ENCODE measurements around the gene SF3B1. TPM values are rescaled to one million over a fixed set of nuclear protein-coding genes. Genes with fewer than 3 reads are reported as not detected.

SF3B1 gene
- total and polyA plus RNA-seq, 2 donors (not counting 1 experiment from before 2014, with no cell fraction given), result 524 to 722 TPM

GRCh38 chr2:197416268-197416667, 18.6 kb downstream of the SF3B1 start:
- no peaks in the 10 kb centered on the region for H3K27me3 Mint-ChIP-seq
- intact Hi-C loops (cut with micrococcal nuclease), result no loop called here
- no peak overlapping the region for H3K4me3 Mint-ChIP-seq
- ChIA-PET POLR2A (interaction anchor here (1.1 kb wide), 1 partner anchor 15 kb away, joined by 3 read pairs; no protein-coding TSS in a partner anchor), CTCF (no interaction called here)
- Histone ChIP-seq H3K27me3 (replicated peaks in 1 of 4; ENCODE audit: control extremely low read depth in 1 of 4, control insufficient read depth in 3 of 4, insufficient read depth in 4 of 4, low read length in 3 of 4) (no peaks in the 10 kb centered on the region), H3K4me3 (ENCODE audit: control extremely low read depth in 1 of 5, extremely low read depth in 1 of 5, insufficient read depth in 1 of 5, low read depth in 2 of 5, low read length in 4 of 5) (no peak overlapping the region), H3K9ac (ENCODE audit: low read length) (no peak overlapping the region), H3K4me1 (ENCODE audit: control insufficient read depth in 2 of 2, insufficient read depth in 2 of 2, low read length in 2 of 2) (no peaks in the 10 kb centered on the region), H3K36me3 (replicated peaks in 1 of 2; ENCODE audit: control extremely low read depth in 1 of 2, control insufficient read depth in 1 of 2, extremely low read depth in 1 of 2, insufficient read depth in 2 of 2, low read length in 1 of 2) (peaks cover 18 to 77% of the 10 kb centered on the region in 2 experiments), H3K4me2 (replicated peaks; ENCODE audit: low read depth, low read length, poor library complexity, severe bottlenecking) (no peak overlapping the region), H4K20me1 (ENCODE audit: control insufficient read depth, insufficient read depth, low read length, poor library complexity, severe bottlenecking) (peaks cover 48% of the 10 kb centered on the region), H2AFZ (ENCODE audit: insufficient read depth, low read depth, low read length, poor library complexity, severe bottlenecking) (no peak overlapping the region), H3K9me3 (ENCODE audit: control extremely low read depth in 1 of 3, control insufficient read depth in 2 of 3, insufficient read depth in 1 of 3, low read length in 2 of 3) (no peaks in the 10 kb centered on the region), H3K27ac (ENCODE audit: low read length in 2 of 2) (no peak overlapping the region), H3K79me2 (ENCODE audit: control insufficient read depth, insufficient read depth, low read length) (peaks cover 75% of the 10 kb centered on the region)
- ATAC-seq (ENCODE audit: low read depth), result no peak
- TF ChIP-seq EZH2 (IDR thresholded peaks at IDR 0.05; ENCODE audit: borderline replicate concordance, insufficient read depth, low read depth, low read length, poor library complexity, severe bottlenecking), result no peak
- no peak for TF ChIP-seq CTCF (IDR thresholded peaks at IDR 0.05)
- DNase-seq, result no peak
- H3K4me1 Mint-ChIP-seq, result no peaks in the 10 kb centered on the region
- H3K27ac Mint-ChIP-seq, result no peak overlapping the region
- H3K9me3 Mint-ChIP-seq (ENCODE audit: insufficient read depth), result no peaks in the 10 kb centered on the region
- 100% methylated on average over 1 of the region's 1 CpG for WGBS (ENCODE audit: insufficient coverage)

GRCh38 chr2:197414515-197414914, 20.3 kb downstream of the SF3B1 start:
- Histone ChIP-seq H3K27ac (ENCODE audit: low read length in 2 of 2) (no peak overlapping the region), H2AFZ (ENCODE audit: insufficient read depth, low read depth, low read length, poor library complexity, severe bottlenecking) (no peak overlapping the region), H3K9ac (ENCODE audit: low read length) (no peak overlapping the region), H3K36me3 (replicated peaks in 1 of 2; ENCODE audit: control extremely low read depth in 1 of 2, control insufficient read depth in 1 of 2, extremely low read depth in 1 of 2, insufficient read depth in 2 of 2, low read length in 1 of 2) (peaks cover 21 to 76% of the 10 kb centered on the region in 2 experiments), H3K4me1 (ENCODE audit: control insufficient read depth in 2 of 2, insufficient read depth in 2 of 2, low read length in 2 of 2) (no peaks in the 10 kb centered on the region), H4K20me1 (ENCODE audit: control insufficient read depth, insufficient read depth, low read length, poor library complexity, severe bottlenecking) (peaks cover 44% of the 10 kb centered on the region), H3K27me3 (replicated peaks in 1 of 4; ENCODE audit: control extremely low read depth in 1 of 4, control insufficient read depth in 3 of 4, insufficient read depth in 4 of 4, low read length in 3 of 4) (no peaks in the 10 kb centered on the region), H3K4me3 (ENCODE audit: control extremely low read depth in 1 of 5, extremely low read depth in 1 of 5, insufficient read depth in 1 of 5, low read depth in 2 of 5, low read length in 4 of 5) (no peak overlapping the region), H3K9me3 (ENCODE audit: control extremely low read depth in 1 of 3, control insufficient read depth in 2 of 3, insufficient read depth in 1 of 3, low read length in 2 of 3) (no peaks in the 10 kb centered on the region), H3K79me2 (ENCODE audit: control insufficient read depth, insufficient read depth, low read length) (peaks cover 70% of the 10 kb centered on the region), H3K4me2 (replicated peaks; ENCODE audit: low read depth, low read length, poor library complexity, severe bottlenecking) (no peak overlapping the region)
- ATAC-seq (ENCODE audit: low read depth) (no peak), DNase-seq (no peak)
- POLR2A ChIA-PET, result no interaction called here
- Mint-ChIP-seq H3K9me3 (ENCODE audit: insufficient read depth) (no peaks in the 10 kb centered on the region), H3K27ac (no peak overlapping the region), H3K27me3 (no peaks in the 10 kb centered on the region), H3K4me3 (no peak overlapping the region), H3K4me1 (no peaks in the 10 kb centered on the region)
- TF ChIP-seq EZH2 (IDR thresholded peaks at IDR 0.05; ENCODE audit: borderline replicate concordance, insufficient read depth, low read depth, low read length, poor library complexity, severe bottlenecking), result no peak
- TF ChIP-seq CTCF (IDR thresholded peaks at IDR 0.05), result no peak
- intact Hi-C loops (cut with micrococcal nuclease), result no loop called here
- CTCF ChIA-PET, result no interaction called here
- no CpG with 5 or more reads among the region's 2 CpGs for WGBS (ENCODE audit: insufficient coverage)
